SK-N-SH (cell line): Measurements from ENCODE around the gene MIPOL1. TPM values are rescaled to one million over a fixed set of nuclear protein-coding genes. Genes with fewer than 3 reads are reported as not detected.

Experiments
- CTCF ChIA-PET: fragments of 300-600, 350-600 bp; formaldehyde crosslinking; extraction: SDS; loops from one replicate; lab custom pipeline; 2021; lab: Yijun Ruan, JAX
- POLR2A ChIA-PET: fragments of 350-600 bp; sonication (Branson Sonifier 250); formaldehyde crosslinking; extraction: SDS; loops from one replicate; lab custom pipeline; 2020; ENCODE audit warnings: antibody characterized with exemption, inconsistent platforms; lab: Yijun Ruan, JAX
- DNase-seq: peaks from one replicate; pipeline ENCODE4 v3.0.0; 2012
- H2AFZ ChIP-seq: fragments of 200-600 bp; sonication (generic); 2 replicates; pipeline ENCODE4 v1.8.1; 2016; ENCODE audit warnings: antibody characterized with exemption, mild to moderate bottlenecking, low read depth
- H3F3A ChIP-seq: fragments of 200-600 bp; sonication (generic); replicated peaks from 2 replicates; pipeline ENCODE3; 2016; ENCODE audit warnings: antibody characterized with exemption, mild to moderate bottlenecking; ENCODE audit not compliant: insufficient read depth
- H3K27ac ChIP-seq, 2 experiments: fragments of 200-500 bp in 1 of 2; fragments of 200-600 bp in 1 of 2; sonication (Bioruptor generic) in 1 of 2; sonication (generic), shearing (Covaris generic) in 1 of 2; 2 replicates each; pipeline versions ENCODE4 v1.5.1 to v1.6.1; 2014 to 2016; ENCODE audit warnings: low read depth in 2 of 2, inconsistent platforms in 1 of 2, low read length in 1 of 2, mild to moderate bottlenecking in 1 of 2, mixed read lengths in 1 of 2
- H3K27me3 ChIP-seq: fragments of 200-600 bp; sonication (generic), shearing (Covaris generic); 2 replicates; pipeline ENCODE4 v1.6.1; 2016; ENCODE audit warnings: mixed run types; ENCODE audit not compliant: insufficient read depth
- H3K36me3 ChIP-seq, 2 experiments: fragments of 200-500 bp in 1 of 2; fragments of 200-600 bp in 1 of 2; sonication (Bioruptor generic) in 1 of 2; sonication (generic) in 1 of 2; replicated peaks in 1 of 2; 2 replicates each; pipeline versions ENCODE3 to v1.5.1; 2014 to 2016; ENCODE audit warnings: low read length in 1 of 2, mild to moderate bottlenecking in 1 of 2; ENCODE audit not compliant: insufficient read depth in 2 of 2, control insufficient read depth in 1 of 2
- H3K4me1 ChIP-seq, 2 experiments: fragments of 200-500 bp in 1 of 2; fragments of 200-600 bp in 1 of 2; sonication (Bioruptor generic) in 1 of 2; sonication (generic), shearing (Covaris generic) in 1 of 2; 2 replicates each; pipeline versions ENCODE4 v1.5.1 to v1.6.1; 2014 to 2016; ENCODE audit warnings: low read depth in 1 of 2, low read length in 1 of 2, mixed run types in 1 of 2; ENCODE audit not compliant: insufficient read depth in 2 of 2, control insufficient read depth in 1 of 2
- H3K4me2 ChIP-seq: fragments of 200-600 bp; sonication (generic), shearing (Covaris generic); 2 replicates; pipeline ENCODE4 v1.6.1; 2017; ENCODE audit warnings: mixed run types
- H3K4me3 ChIP-seq, 2 experiments: fragments of 200-500 bp in 1 of 2; fragments of 200-600 bp in 1 of 2; sonication (Bioruptor generic) in 1 of 2; sonication (generic), shearing (Covaris generic) in 1 of 2; 2 replicates each; pipeline versions ENCODE4 v1.5.1 to v1.8.1; 2014 to 2016; ENCODE audit warnings: low read depth in 2 of 2, inconsistent platforms in 1 of 2, low read length in 1 of 2, mild to moderate bottlenecking in 1 of 2, mixed read lengths in 1 of 2, moderate library complexity in 1 of 2
- H3K79me2 ChIP-seq: fragments of 200-600 bp; sonication (generic); 2 replicates; pipeline ENCODE4 v1.8.1; 2017; ENCODE audit warnings: mild to moderate bottlenecking; ENCODE audit not compliant: insufficient read depth
- H3K9ac ChIP-seq: fragments of 200-600 bp; sonication (generic); 2 replicates; pipeline ENCODE4 v1.6.1; 2017; ENCODE audit warnings: mixed run types
- H3K9me2 ChIP-seq: fragments of 200-600 bp; sonication (generic); 2 replicates; pipeline ENCODE4 v1.6.1; 2017; ENCODE audit warnings: mixed run types
- H3K9me3 ChIP-seq: fragments of 200-600 bp; sonication (generic); 2 replicates; pipeline ENCODE4 v1.6.1; 2017; ENCODE audit warnings: mixed run types, mild to moderate bottlenecking, moderate library complexity
- H4K20me1 ChIP-seq: fragments of 200-600 bp; sonication (generic); 2 replicates; pipeline ENCODE4 v1.6.1; 2017; ENCODE audit warnings: mild to moderate bottlenecking, mixed run types; ENCODE audit not compliant: insufficient read depth
- CTCF ChIP-seq: fragments of 200-600 bp; sonication (generic); IDR thresholded peaks from 2 replicates; pipeline ENCODE4 v1.6.1; 2017; ENCODE audit warnings: antibody characterized with exemption, mild to moderate bottlenecking, moderate library complexity
- ELF1 ChIP-seq: IDR thresholded peaks from 2 replicates; pipeline ENCODE4 v1.4.0; 2012
- EP300 ChIP-seq, 2 experiments: IDR thresholded peaks; 2 replicates each; pipeline versions ENCODE4 v1.4.0 to v1.6.1; 2012; ENCODE audit warnings: borderline replicate concordance in 1 of 2, low read depth in 1 of 2, low read length in 1 of 2
- EZH2phosphoT487 ChIP-seq: fragments of 200-600 bp; sonication (generic); IDR thresholded peaks from 2 replicates; pipeline ENCODE4 v1.6.1; 2017; ENCODE audit warnings: low read depth, mixed run types, mild to moderate bottlenecking, antibody characterized with exemption, moderate library complexity, borderline replicate concordance
- GABPA ChIP-seq: IDR thresholded peaks from 2 replicates; pipeline ENCODE4 v1.4.0; 2012; ENCODE audit warnings: low read depth, mild to moderate bottlenecking
- MAX ChIP-seq: IDR thresholded peaks from 2 replicates; pipeline ENCODE4 v1.4.0; 2012; ENCODE audit warnings: low read depth
- MXI1 ChIP-seq: IDR thresholded peaks from 2 replicates; pipeline ENCODE4 v1.6.1; 2012; ENCODE audit warnings: mild to moderate bottlenecking, low read depth, low read length, improper control_type of control experiment
- NRF1 ChIP-seq: IDR thresholded peaks from 2 replicates; pipeline ENCODE4 v1.6.1; 2012; ENCODE audit warnings: low read depth, mild to moderate bottlenecking, low read length
- PBX3 ChIP-seq: IDR thresholded peaks from 2 replicates; pipeline ENCODE4; 2012
- POLR2AphosphoS5 ChIP-seq: IDR thresholded peaks from 2 replicates; pipeline ENCODE4 v1.6.1; 2012; ENCODE audit warnings: low read depth, low read length
- RAD21 ChIP-seq: IDR thresholded peaks from 2 replicates; pipeline ENCODE4 v1.6.1; 2012; ENCODE audit warnings: mild to moderate bottlenecking, low read length
- SIN3A ChIP-seq: IDR thresholded peaks from 2 replicates; pipeline ENCODE4 v1.6.1; 2012; ENCODE audit warnings: low read depth, mild to moderate bottlenecking, low read length, moderate library complexity, borderline replicate concordance
- SMC3 ChIP-seq: IDR thresholded peaks from 2 replicates; pipeline ENCODE4 v1.6.1; 2012; ENCODE audit warnings: low read depth, low read length, improper control_type of control experiment
- TCF12 ChIP-seq: IDR thresholded peaks from 2 replicates; pipeline ENCODE4 v1.4.0; 2012
- USF1 ChIP-seq: IDR thresholded peaks from 2 replicates; pipeline ENCODE4 v1.4.0; 2012; ENCODE audit warnings: low read depth, borderline replicate concordance
- ZBTB33 ChIP-seq: IDR thresholded peaks from 2 replicates; pipeline ENCODE4 v1.4.0; 2012; ENCODE audit warnings: low read depth, borderline replicate concordance
- WGBS: methylation state at CpG from one replicate; pipeline ENCODE4 v1.1.6; 2017; ENCODE audit warnings: low lambda C conversion rate; 5-methylcytosine and 5-hydroxymethylcytosine counted together
- polyA plus RNA-seq, 3 experiments: library from polyadenylated mRNA; depleted of rRNA; stranded (reverse); fragments of >200 nt; gene quantifications; 2 replicates each; pipeline ENCODE4 v1.2.3, GENCODE V29; 2012

The MIPOL1 gene
- polyA plus RNA-seq, 1 of the 3 experiments (the other 2 are of a cell fraction) = 0.23 TPM

GRCh38 chr14:37246427-37246829, 48.7 kb downstream of the MIPOL1 start:
- Histone ChIP-seq H3K4me2 (no peak overlapping the region), H3K9me2 (no peaks in the 10 kb centered on the region), H3F3A (no peaks in the 10 kb centered on the region), H3K9ac (no peak overlapping the region), H3K27ac (no peak overlapping the region), H3K27me3 (no peaks in the 10 kb centered on the region), H3K4me3 (peak overlapping the region in 1 of 2 experiments; percentile 44; a peak in 1 of 4 replicates), H3K79me2 (no peaks in the 10 kb centered on the region), H2AFZ (no peak overlapping the region), H3K9me3 (no peaks in the 10 kb centered on the region), H3K4me1 (no peaks in the 10 kb centered on the region), H3K36me3 (no peaks in the 10 kb centered on the region), H4K20me1 (no peaks in the 10 kb centered on the region)
- CTCF ChIA-PET = interaction anchor here (0.6 to 1.5 kb wide), 7 partner anchors 9 to 628 kb away, joined by 3 to 7 read pairs (median 3); no protein-coding TSS in a partner anchor
- peak; percentile 63 for TF ChIP-seq CTCF
- TF ChIP-seq RAD21 = peak; percentile 58
- TF ChIP-seq USF1 = no peak
- no peak for TF ChIP-seq SIN3A
- DNase-seq = peak; percentile 1
- POLR2A ChIA-PET = no interaction called here

- Histone ChIP-seq H3K4me2 (no peak overlapping the region), H2AFZ (no peak overlapping the region), H3K36me3 (no peaks in the 10 kb centered on the region), H3K27me3 (no peaks in the 10 kb centered on the region), H4K20me1 (no peaks in the 10 kb centered on the region), H3F3A (no peaks in the 10 kb centered on the region), H3K9ac (no peak overlapping the region), H3K79me2 (no peaks in the 10 kb centered on the region), H3K9me3 (no peaks in the 10 kb centered on the region), H3K9me2 (no peaks in the 10 kb centered on the region), H3K4me3 (no peak overlapping the region), H3K27ac (no peak overlapping the region), H3K4me1 (no peaks in the 10 kb centered on the region; a peak in 1 of 4 replicates)
- TF ChIP-seq TCF12 = no peak
- TF ChIP-seq EZH2phosphoT487 = no peak
- 37% methylated on average over 3 of the region's 3 CpGs for WGBS
- no peak for DNase-seq
- POLR2A ChIA-PET = no interaction called here
- CTCF ChIA-PET = interaction anchor here (1.5 kb wide), 1 partner anchor 626 kb away, joined by 6 read pairs; no protein-coding TSS in a partner anchor
Observed at GRCh38 chr14:37247791-37248461, 50.2 kb downstream of the MIPOL1 start.

GRCh38 chr14:37251775-37252174, 54.0 kb downstream of the MIPOL1 start:
- ChIA-PET CTCF (no interaction called here), POLR2A (no interaction called here)
- Histone ChIP-seq H3F3A (no peaks in the 10 kb centered on the region), H3K27ac (no peak overlapping the region), H3K4me3 (no peak overlapping the region), H3K9me3 (no peaks in the 10 kb centered on the region), H3K9ac (no peak overlapping the region), H3K9me2 (no peaks in the 10 kb centered on the region), H3K27me3 (no peaks in the 10 kb centered on the region), H3K4me1 (no peaks in the 10 kb centered on the region; a peak in 1 of 4 replicates), H3K79me2 (no peaks in the 10 kb centered on the region), H2AFZ (no peak overlapping the region), H3K4me2 (no peak overlapping the region), H3K36me3 (no peaks in the 10 kb centered on the region), H4K20me1 (no peaks in the 10 kb centered on the region)
- no peak for DNase-seq
- no peak for TF ChIP-seq GABPA
- no peak for TF ChIP-seq EZH2phosphoT487
- TF ChIP-seq RAD21 = no peak
- TF ChIP-seq MAX = no peak
- TF ChIP-seq ZBTB33 = no peak
- TF ChIP-seq MXI1 = no peak
- TF ChIP-seq ELF1 = no peak
- TF ChIP-seq SMC3 = no peak
- TF ChIP-seq POLR2AphosphoS5 = no peak
- no peak for TF ChIP-seq SIN3A
- TF ChIP-seq PBX3 = no peak
- TF ChIP-seq EP300 (IDR thresholded peaks at IDR 0.05; ENCODE audit: borderline replicate concordance in 1 of 2, low read depth in 1 of 2, low read length in 1 of 2) = no peak
- TF ChIP-seq NRF1 = no peak
